ENCODE data around the gene ADAMTS17.

The ADAMTS17 gene

GRCh38 chr15:100338971-100339444 lies 2.8 kb downstream of the ADAMTS17 start:
- peak; percentile 61 for DNase-seq

- no peak for DNase-seq
Measured at GRCh38 chr15:100338247-100338646, 3.5 kb downstream of the ADAMTS17 start.

- DNase-seq: no peak
Measured at GRCh38 chr15:100337096-100338044, 4.4 kb downstream of the ADAMTS17 start.

GRCh38 chr15:100336061-100336460 lies 5.7 kb downstream of the ADAMTS17 start:
- DNase-seq: no peak

- DNase-seq: no peak
Measured at GRCh38 chr15:100335335-100335999, 6.3 kb downstream of the ADAMTS17 start.

DNA sequence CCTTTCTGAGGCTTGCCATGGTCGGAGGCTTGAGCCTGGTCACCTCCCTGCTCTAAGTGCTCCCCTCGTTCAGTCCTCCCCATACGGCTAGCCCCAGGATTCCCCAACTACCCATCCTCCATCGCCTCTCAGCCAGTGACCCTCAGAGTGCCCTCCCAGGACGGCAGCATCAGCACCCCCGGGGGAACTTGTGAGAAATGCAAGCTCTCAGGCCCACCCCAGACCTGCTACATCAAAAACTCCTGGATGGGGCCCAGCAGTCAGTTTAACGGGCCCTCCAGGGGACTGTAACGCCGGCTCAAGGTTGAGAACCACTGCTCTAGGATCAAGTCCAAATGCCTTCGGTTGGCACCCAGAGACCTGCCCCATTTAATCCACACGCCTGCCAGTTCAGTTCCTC lies 6.9 kb downstream of the ADAMTS17 start:
- DNase-seq: no peak

DNA sequence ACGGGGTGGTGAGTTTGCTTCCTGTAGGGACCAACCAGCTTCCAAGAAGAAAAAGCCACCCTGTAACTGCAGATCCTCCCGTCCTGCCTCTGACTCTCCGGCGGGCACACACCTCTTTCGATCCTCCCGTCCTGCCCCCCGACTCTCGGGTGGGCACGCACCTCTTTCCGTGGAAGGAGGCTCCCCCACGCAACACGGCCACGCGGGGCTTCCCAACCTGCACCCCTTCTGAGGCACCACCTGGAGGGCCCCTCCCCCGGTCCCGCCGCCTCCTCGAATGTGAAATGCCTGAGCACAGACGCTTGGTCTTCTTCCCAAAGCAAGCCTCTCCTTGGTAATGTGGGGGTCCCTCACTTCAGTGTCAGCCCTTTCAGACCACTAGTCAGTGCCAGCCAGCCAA lies 7.3 kb downstream of the ADAMTS17 start:
- DNase-seq: no peak

DNA sequence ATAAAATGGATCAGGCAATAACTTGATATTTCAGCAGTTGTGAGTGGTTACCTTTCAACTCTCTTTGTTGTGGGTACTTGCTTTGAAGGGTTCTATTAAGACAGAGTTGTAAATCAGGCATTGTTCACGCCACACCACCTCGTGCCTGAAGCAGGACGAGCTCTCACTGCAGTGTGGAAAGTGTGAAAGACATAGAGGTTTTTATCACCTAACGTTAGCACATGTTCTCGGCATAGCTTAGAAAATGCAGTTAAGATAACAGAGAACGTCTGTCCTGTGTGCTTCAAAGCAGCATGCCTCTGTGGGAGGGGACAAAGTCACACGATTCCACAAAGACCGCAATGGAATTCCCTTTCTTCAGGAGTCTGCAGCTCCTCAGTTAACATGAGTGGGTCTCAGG lies 7.8 kb downstream of the ADAMTS17 start:
- DNase-seq: no peak

- no peak for DNase-seq
Measured at GRCh38 chr15:100333236-100333635, 8.5 kb downstream of the ADAMTS17 start.

- DNase-seq: no peak
Measured at GRCh38 chr15:100332721-100333120, 9.1 kb downstream of the ADAMTS17 start.

DNA sequence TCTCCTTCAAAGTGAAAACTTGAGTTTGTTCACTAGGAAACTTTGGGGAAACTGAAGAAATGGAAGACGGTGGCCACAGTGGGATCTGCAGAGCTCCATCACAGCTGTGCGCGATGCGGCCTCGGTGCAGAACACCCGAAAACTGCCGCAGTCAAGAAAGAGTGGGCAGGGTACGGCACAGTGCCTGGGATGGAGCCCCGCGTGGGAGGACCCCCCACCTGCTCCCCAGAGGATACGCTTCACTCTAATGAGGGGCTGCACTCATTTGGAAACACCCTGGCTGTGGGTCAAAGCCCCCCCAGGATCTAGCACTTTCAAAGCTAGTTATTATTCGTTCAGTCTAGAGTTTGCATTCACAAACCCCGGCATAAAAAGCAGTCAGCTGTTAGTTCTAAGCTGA lies 9.5 kb downstream of the ADAMTS17 start:
- no peak for DNase-seq

DNA sequence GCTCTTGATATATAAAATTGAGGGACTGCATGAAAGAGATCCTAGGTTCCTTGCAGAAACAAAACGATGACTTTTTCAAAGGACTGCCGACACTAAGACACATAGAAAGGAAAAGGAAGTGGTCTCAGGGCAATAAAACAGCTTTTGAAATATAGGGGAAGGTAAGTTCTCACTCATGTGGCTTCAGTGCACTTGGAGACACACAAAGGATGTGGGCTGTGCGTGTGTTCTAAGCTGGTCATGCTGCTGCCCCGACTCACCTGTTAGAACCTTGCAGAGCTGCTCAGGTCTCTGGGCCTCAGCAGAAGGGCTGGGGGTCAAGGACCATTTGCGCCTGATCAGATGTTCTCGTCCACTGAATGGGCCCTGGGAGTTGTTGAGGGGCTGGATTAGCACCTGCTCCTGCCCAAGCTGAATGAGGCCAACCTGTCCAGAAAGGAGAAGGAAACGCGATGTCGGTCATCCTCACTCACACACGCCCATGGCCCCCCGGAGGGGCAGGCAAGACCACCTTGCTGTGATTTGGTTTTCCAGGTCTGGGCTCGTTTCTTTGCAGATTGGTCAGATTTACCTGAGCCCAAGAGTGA lies 11.1 kb downstream of the ADAMTS17 start:
- no peak for DNase-seq

- DNase-seq: no peak
Measured at GRCh38 chr15:100330221-100330620, 11.6 kb downstream of the ADAMTS17 start.

- peak; percentile 35 for DNase-seq
Measured at GRCh38 chr15:100328796-100329195, 13.0 kb downstream of the ADAMTS17 start.

DNA sequence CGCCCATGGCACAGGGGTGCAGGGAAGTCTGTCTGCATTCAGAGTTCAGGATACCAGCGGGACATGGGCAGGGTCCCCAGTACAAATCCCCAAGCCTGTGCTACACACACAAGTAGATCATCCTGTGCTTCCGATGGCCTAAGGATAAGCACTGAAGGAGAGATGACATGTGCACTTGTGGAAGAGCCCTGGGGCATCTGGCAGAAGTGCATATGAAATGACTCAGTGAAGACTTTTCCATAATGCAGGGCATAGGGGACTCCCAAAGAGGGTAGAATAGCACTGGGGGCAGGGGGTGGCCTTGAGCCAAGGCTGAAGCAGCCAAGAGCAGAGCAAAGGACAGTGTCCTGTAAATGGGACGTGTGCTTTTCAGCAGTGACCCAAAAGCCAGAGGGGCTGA lies 22.9 kb downstream of the ADAMTS17 start:
- no peak for DNase-seq

DNA sequence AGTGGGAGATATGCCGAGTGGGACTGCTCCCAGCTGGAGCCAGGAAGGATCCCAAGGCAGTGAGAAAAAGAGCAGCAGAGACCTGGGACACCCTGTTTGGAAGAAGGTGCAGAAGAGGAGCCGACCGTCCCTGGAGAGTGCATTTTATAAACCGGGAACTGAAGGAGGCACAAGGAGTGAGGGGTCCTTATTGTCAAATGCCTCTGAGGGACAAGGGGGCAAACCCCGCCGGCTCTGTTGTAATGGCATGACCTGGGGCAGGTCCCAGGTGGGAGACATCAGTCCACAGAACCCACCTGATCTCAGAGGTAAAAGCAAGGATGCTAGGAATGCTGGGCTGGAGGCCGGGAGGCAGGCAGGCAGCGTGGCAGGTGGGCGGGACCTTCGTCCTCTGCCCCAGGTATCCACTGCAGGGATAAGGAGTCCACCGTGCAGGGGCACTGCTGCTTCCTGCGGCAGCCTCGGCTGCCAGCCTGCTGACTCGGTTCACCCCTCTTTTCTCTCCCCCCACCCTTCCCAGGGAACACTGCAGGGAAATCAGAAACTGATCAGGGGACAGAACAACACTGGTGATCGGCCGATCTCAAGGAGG lies 26.9 kb downstream of the ADAMTS17 start:
- DNase-seq: no peak

GRCh38 chr15:100311833-100312476 lies 29.8 kb downstream of the ADAMTS17 start:
- peak; percentile 3 for DNase-seq

- DNase-seq: no peak
Measured at GRCh38 chr15:100311154-100311625, 30.6 kb downstream of the ADAMTS17 start.

GRCh38 chr15:100310513-100311153 lies 31.1 kb downstream of the ADAMTS17 start:
- DNase-seq: no peak

- peak; percentile 31 for DNase-seq
Measured at GRCh38 chr15:100310041-100310405, 31.8 kb downstream of the ADAMTS17 start.

- DNase-seq: no peak
Measured at GRCh38 chr15:100309109-100310040, 32.4 kb downstream of the ADAMTS17 start.
